Body of pancreas (tissue), 4 donors: ENCODE data around the gene HLA-DQA2. TPM values are rescaled to one million over a fixed set of nuclear protein-coding genes. Genes with fewer than 3 reads are reported as not detected.
A peak's percentile ranks its signal among the peaks of the same experiment; 100 is the strongest.

Source experiments
- ATAC-seq: fragments of 150-250 bp; one replicate; pipeline ENCODE4 v1.9.1; 2016
- DNase-seq, 4 donors: peaks; one replicate each; pipeline ENCODE4 v3.0.0-alpha.2; 2019
- H3K27ac ChIP-seq, 4 donors: fragments of 200-600 bp; sonication (generic); 1 replicate in 3 of 4; 2 replicates in 1 of 4; pipeline versions ENCODE4 v1.5.1 to v1.6.1; 2016 to 2019; ENCODE audit warnings: mild to moderate bottlenecking in 1 of 4, mixed read lengths in 1 of 4, moderate library complexity in 1 of 4
- H3K27me3 ChIP-seq, 2 donors: fragments of 200-600 bp; sonication (generic); one replicate each; pipeline ENCODE4 v1.6.0; 2016; ENCODE audit warnings: mild to moderate bottlenecking in 1 of 2
- H3K36me3 ChIP-seq, 2 donors: fragments of 200-600 bp; sonication (generic); replicated peaks in 1 of 2; 2 replicates each; pipeline ENCODE4 v1.5.1; 2016; ENCODE audit warnings: low read depth in 2 of 2; ENCODE audit not compliant: insufficient read depth in 1 of 2
- H3K4me1 ChIP-seq: fragments of 200-600 bp; sonication (generic); one replicate; pipeline ENCODE4 v1.6.0; 2016
- H3K4me3 ChIP-seq, 2 donors: fragments of 200-600 bp; sonication (generic); 1 replicate in 1 of 2; 2 replicates in 1 of 2; pipeline ENCODE4 v1.5.1; 2016 to 2019
- H3K9me3 ChIP-seq, 3 donors: fragments of 200-600 bp; sonication (generic); 1 replicate in 2 of 3; 2 replicates in 1 of 3; pipeline ENCODE4 v1.5.1; 2016
- POLR2A ChIP-seq, 3 donors: fragments of 450-650 bp; IDR thresholded peaks; one replicate each; pipeline ENCODE4 v1.6.1; 2016; ENCODE audit warnings: antibody characterized with exemption in 3 of 3, mild to moderate bottlenecking in 2 of 3
- WGBS, 2 donors: methylation state at CpG; one replicate each; pipeline ENCODE4 v1.1.5; 2017; 5-methylcytosine and 5-hydroxymethylcytosine counted together
- intact Hi-C: fragments of 100-400 bp; cut with DNase I; formaldehyde crosslinking; loops from one replicate; pipeline ENCODE4 v1.15.1; 2023
- microRNA-seq, 2 donors: library from miRNA; unstranded; fragments of <30 nt; microRNA quantifications; one replicate each; pipeline ENCODE4, GENCODE V29; 2016; ENCODE audit warnings: borderline number of aligned reads in 2 of 2, borderline replicate concordance in 2 of 2
- small RNA-seq: library from RNA; depleted of rRNA; stranded (forward); fragments of <200 nt; gene quantifications from one replicate; pipeline ENCODE3, GENCODE V24; 2016
- total RNA-seq, 2 donors: library from RNA; depleted of rRNA; stranded (reverse); fragments of >200 nt; gene quantifications; one replicate each; pipeline ENCODE4 v1.1.0, GENCODE V29; 2016
- TF ChIP-seq, protein P1 (sequence below), 7 experiments: fragments of 450-650 bp in 4 of 7; fragments of 200-600 bp in 3 of 7; sonication (generic) in 3 of 7; IDR thresholded peaks; one replicate each; pipeline ENCODE4 v1.5.1; 2016 to 2019; ENCODE audit warnings: antibody characterized with exemption in 7 of 7

The HLA-DQA2 gene
- total RNA-seq, 2 donors from 2014 or later: not detected

DNA sequence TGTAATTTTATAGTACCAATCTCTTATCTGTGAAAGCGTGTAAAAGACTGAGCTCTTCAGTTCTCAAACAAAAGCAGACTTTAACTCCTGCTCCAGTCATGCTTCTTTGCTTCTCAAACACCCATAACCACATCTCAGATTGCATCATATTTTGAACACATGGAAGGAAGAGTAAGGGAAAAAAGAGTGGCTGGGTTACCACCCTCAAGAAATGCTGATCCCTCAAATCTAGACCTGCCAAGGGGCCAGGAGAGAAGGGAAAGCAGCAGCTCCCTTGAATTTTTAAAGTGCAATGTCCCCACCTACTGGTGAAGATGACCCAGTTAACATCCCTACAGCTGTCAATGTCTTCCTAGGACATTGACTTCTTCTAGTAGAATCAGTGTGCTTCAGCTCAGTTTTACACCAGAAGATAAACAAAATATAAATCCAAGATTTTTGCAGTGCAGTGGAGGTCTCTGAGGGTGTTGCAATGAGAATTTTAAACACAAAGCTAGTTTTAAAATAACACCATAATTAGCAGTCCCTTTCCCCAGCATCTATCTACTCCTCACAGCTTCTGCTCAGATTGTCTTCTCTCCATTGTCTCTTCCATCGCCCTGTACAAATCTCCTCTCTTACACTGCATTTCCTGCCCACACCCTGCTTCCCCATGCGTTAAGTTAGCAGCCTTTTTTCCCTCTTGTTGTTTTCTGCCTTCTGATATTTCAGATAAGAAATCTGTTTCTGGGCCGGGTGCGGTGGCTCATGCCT lies 44.8 kb downstream of the HLA-DQA2 start:
- no peak overlapping the region for H3K27ac ChIP-seq
- 22 to 24% methylated on average over 5 of the region's 5 CpGs for WGBS, 2 donors
- no peaks in the 10 kb centered on the region for H3K4me1 ChIP-seq
- TF ChIP-seq, protein P1, sequence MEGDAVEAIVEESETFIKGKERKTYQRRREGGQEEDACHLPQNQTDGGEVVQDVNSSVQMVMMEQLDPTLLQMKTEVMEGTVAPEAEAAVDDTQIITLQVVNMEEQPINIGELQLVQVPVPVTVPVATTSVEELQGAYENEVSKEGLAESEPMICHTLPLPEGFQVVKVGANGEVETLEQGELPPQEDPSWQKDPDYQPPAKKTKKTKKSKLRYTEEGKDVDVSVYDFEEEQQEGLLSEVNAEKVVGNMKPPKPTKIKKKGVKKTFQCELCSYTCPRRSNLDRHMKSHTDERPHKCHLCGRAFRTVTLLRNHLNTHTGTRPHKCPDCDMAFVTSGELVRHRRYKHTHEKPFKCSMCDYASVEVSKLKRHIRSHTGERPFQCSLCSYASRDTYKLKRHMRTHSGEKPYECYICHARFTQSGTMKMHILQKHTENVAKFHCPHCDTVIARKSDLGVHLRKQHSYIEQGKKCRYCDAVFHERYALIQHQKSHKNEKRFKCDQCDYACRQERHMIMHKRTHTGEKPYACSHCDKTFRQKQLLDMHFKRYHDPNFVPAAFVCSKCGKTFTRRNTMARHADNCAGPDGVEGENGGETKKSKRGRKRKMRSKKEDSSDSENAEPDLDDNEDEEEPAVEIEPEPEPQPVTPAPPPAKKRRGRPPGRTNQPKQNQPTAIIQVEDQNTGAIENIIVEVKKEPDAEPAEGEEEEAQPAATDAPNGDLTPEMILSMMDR (IDR thresholded peaks at IDR 0.05): peak in 6 of 7 experiments; percentile 18 to 52 (median 33)
- no peak for TF ChIP-seq POLR2A (IDR thresholded peaks at IDR 0.05)
- DNase-seq (peak in 3 of 4 donors; percentile 15 to 68 (median 23)), ATAC-seq (no peak)
- no peaks in the 10 kb centered on the region for H3K9me3 ChIP-seq
- no peaks in the 10 kb centered on the region for H3K27me3 ChIP-seq
- no peak overlapping the region for H3K4me3 ChIP-seq
- no peaks in the 10 kb centered on the region for H3K36me3 ChIP-seq
- intact Hi-C loops: no loop called here

DNA sequence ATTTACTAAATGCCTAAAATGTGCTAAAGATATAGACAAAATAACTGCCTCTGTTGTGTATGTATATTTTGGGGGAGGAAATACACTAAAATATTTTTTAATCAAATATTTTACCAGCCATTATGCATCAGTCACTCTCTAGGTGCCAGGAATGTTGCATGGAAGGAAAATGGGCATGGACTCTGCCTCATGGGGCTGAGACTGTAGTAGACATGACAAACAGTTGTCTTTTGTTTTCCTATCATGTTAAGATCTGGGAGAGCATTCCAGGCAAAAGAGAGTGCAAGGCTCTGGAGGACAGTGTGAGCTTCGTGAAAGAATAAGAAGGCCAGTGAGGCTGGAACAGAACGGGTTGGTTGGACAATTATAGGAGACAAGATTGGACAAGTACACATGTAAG lies 49.1 kb downstream of the HLA-DQA2 start:
- 41 to 60% methylated on average over 2 of the region's 2 CpGs for WGBS, 2 donors
- no peaks in the 10 kb centered on the region for H3K9me3 ChIP-seq
- TF ChIP-seq, protein P1 (IDR thresholded peaks at IDR 0.05): no peak
- TF ChIP-seq POLR2A (IDR thresholded peaks at IDR 0.05): no peak
- ATAC-seq (no peak), DNase-seq (no peak)
- intact Hi-C loops: loop anchor here (5.0 kb wide), 1 partner anchor 378 kb away; no protein-coding TSS in a partner anchor
- H3K27ac ChIP-seq: no peak overlapping the region
- H3K4me1 ChIP-seq: no peaks in the 10 kb centered on the region
- H3K27me3 ChIP-seq: no peaks in the 10 kb centered on the region
- H3K4me3 ChIP-seq: no peak overlapping the region
- H3K36me3 ChIP-seq: no peaks in the 10 kb centered on the region

DNA sequence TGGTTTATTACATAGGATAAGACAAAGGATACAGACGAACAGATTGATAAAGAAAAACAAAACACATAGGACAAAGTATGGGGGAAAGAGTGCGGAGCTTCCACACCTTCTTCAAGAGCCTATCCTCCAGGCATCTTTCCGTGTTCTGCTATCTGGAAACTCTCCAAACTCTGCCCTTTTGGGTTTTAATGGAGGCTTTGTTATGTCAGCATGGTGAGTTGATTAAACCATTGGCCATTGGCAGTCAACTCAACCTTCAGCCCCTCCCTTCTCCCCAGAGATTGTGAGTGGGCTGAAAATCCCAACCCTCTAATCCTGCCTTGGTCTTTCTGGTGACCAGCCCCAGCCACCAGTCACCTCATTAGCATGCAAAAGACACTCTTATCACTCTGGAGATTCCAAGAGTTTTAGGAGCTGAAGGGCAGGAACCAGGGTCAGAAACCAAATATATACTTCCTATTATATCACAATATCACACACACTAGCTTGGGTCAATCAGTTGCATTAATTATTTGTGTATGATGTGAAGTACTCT lies 51.8 kb downstream of the HLA-DQA2 start:
- intact Hi-C loops: loop anchor here (5.0 kb wide), 1 partner anchor 381 kb away; no protein-coding TSS in a partner anchor
- WGBS, 2 donors: 49 to 56% methylated on average over 3 of the region's 3 CpGs
- H3K27ac ChIP-seq: no peak overlapping the region
- H3K36me3 ChIP-seq: no peaks in the 10 kb centered on the region
- no peaks in the 10 kb centered on the region for H3K27me3 ChIP-seq
- H3K9me3 ChIP-seq: no peaks in the 10 kb centered on the region
- DNase-seq: no peak
- ATAC-seq: no peak
- H3K4me3 ChIP-seq: no peak overlapping the region
- H3K4me1 ChIP-seq: peaks cover 7% of the 10 kb centered on the region
- TF ChIP-seq, protein P1 (IDR thresholded peaks at IDR 0.05): no peak
- TF ChIP-seq POLR2A (IDR thresholded peaks at IDR 0.05): no peak

DNA sequence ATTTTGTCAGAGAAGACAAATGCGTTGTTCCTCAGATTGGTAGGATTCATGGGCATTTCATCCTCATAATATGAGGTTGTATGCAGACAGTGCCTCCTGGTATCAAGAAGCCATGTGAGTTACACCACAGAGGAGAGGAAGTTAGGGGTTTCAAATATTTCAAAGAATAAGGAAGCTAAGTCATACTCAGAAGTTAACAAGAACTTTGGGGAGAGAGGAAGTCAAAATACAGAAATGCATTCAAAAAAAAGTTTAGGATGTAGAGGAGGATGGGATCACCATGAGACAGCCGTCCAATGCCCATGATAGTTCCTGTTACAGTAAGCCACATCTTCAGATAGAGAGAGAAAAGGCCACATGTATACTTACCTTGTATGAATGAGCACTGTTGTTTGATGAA lies 53.3 kb downstream of the HLA-DQA2 start:
- ATAC-seq: no peak
- H3K27me3 ChIP-seq: no peaks in the 10 kb centered on the region
- H3K36me3 ChIP-seq: no peaks in the 10 kb centered on the region
- H3K4me1 ChIP-seq: peaks cover 7% of the 10 kb centered on the region
- no peak overlapping the region for H3K4me3 ChIP-seq
- no peak overlapping the region for H3K27ac ChIP-seq
- no peak for TF ChIP-seq POLR2A (IDR thresholded peaks at IDR 0.05)
- peak in 1 of 4 donors; percentile 31 for DNase-seq
- intact Hi-C loops: loop anchor here (5.0 kb wide), 1 partner anchor 382 kb away; no protein-coding TSS in a partner anchor
- WGBS, 2 donors: 47 to 52% methylated on average over 2 of the region's 2 CpGs
- no peaks in the 10 kb centered on the region for H3K9me3 ChIP-seq

Small RNA genes within 50 kb of the gene (microRNA-seq; reads per million reads assigned to microRNA genes)
- 0 reads per million in 2 donors for gene MIR3135B

Small RNA genes within 50 kb of the gene (small RNA-seq; reads per million reads assigned to genes)
- gene MIR3135B: not detected

Other genes starting within 250 kb of the HLA-DQA2 start
- 10 to 100 TPM in 1 of 2 donors, 1 to 10 TPM in 1; 1.3 to 19.8 TPM for gene HLA-DRB5, start 211.1 kb upstream of the HLA-DQA2 start, total RNA-seq
- gene HLA-DRB1, start 151.5 kb upstream of the HLA-DQA2 start, total RNA-seq: 10 to 100 TPM; 20.5 to 30.3 TPM
- gene HLA-DQA1, start 104.0 kb upstream of the HLA-DQA2 start, total RNA-seq: 10 to 100 TPM in 1 of 2 donors, under 1 TPM in 1; 0.99 to 10.4 TPM
- 1 to 10 TPM in 1 of 2 donors, under 1 TPM in 1; 0.78 to 1.6 TPM for gene HLA-DQB1, start 74.7 kb upstream of the HLA-DQA2 start, total RNA-seq
- gene HLA-DQB2, start 22.1 kb downstream of the HLA-DQA2 start, total RNA-seq: not detected
- gene HLA-DOB, start 75.6 kb downstream of the HLA-DQA2 start, total RNA-seq: not detected
- gene TAP2, start 97.3 kb downstream of the HLA-DQA2 start, total RNA-seq: 10 to 100 TPM in 1 of 2 donors, 1 to 10 TPM in 1; 5.2 to 13.8 TPM
- 10 to 100 TPM in 1 of 2 donors, 1 to 10 TPM in 1; 9.9 to 24.1 TPM for gene PSMB8, start 102.7 kb downstream of the HLA-DQA2 start, total RNA-seq
- 10 to 100 TPM in 1 of 2 donors, 1 to 10 TPM in 1; 7.9 to 12.2 TPM for gene TAP1, start 112.3 kb downstream of the HLA-DQA2 start, total RNA-seq
- 10 to 100 TPM in 1 of 2 donors, 1 to 10 TPM in 1; 4.6 to 14.5 TPM for gene PSMB9, start 112.8 kb downstream of the HLA-DQA2 start, total RNA-seq
- 10 to 100 TPM in 1 of 2 donors, 1 to 10 TPM in 1; 3.0 to 14.3 TPM for gene HLA-DMB, start 199.6 kb downstream of the HLA-DQA2 start, total RNA-seq
- 10 to 100 TPM; 15.8 to 26.7 TPM for gene HLA-DMA, start 211.7 kb downstream of the HLA-DQA2 start, total RNA-seq
- gene BRD2, start 227.2 kb downstream of the HLA-DQA2 start, total RNA-seq: 100 to 1,000 TPM in 1 of 2 donors, 10 to 100 TPM in 1; 99.1 to 171 TPM